HepG2 (cell line): ENCODE data around the gene LRRC3. TPM values are rescaled to one million over a fixed set of nuclear protein-coding genes. Genes with fewer than 3 reads are reported as not detected.

Source experiments
- AGO2 ChIP-seq: fragments of 200-400 bp; formaldehyde crosslinking; optimal IDR thresholded peaks from 2 replicates; pipeline ENCODE3; 2017; ENCODE audit warnings: mild to moderate bottlenecking, low read depth, low read length, moderate library complexity
- KLF13 ChIP-seq: sonication (generic); formaldehyde crosslinking; IDR thresholded peaks from 2 replicates; pipeline ENCODE4 v1.4.0; 2020; ENCODE audit warnings: mild to moderate bottlenecking, missing genetic modification reagents
- KLF6 ChIP-seq: IDR thresholded peaks from 2 replicates; pipeline ENCODE4 v1.8.0; 2016; ENCODE audit warnings: missing biosample characterization, missing genetic modification reagents
- NFATC3 ChIP-seq: sonication (generic); formaldehyde crosslinking; IDR thresholded peaks from 2 replicates; pipeline ENCODE4 v1.5.1; 2020; ENCODE audit warnings: mild to moderate bottlenecking, missing genetic modification reagents
- NR2F6 ChIP-seq, 2 experiments: IDR thresholded peaks; 2 replicates each; pipeline ENCODE4 v1.6.1; 2016; ENCODE audit warnings: antibody characterized with exemption in 1 of 2, mild to moderate bottlenecking in 1 of 2
- PAWR ChIP-seq: sonication (generic); formaldehyde crosslinking; IDR thresholded peaks from 2 replicates; pipeline ENCODE4 v1.4.0; 2020; ENCODE audit warnings: missing genetic modification reagents, mild to moderate bottlenecking, borderline replicate concordance
- RARA ChIP-seq: IDR thresholded peaks from 2 replicates; pipeline ENCODE4 v1.6.1; 2016; ENCODE audit warnings: missing genetic modification reagents, missing compliant biosample characterization
- SCMH1 ChIP-seq: sonication (generic); formaldehyde crosslinking; IDR thresholded peaks from 2 replicates; pipeline ENCODE4 v1.9.0; 2021; ENCODE audit warnings: missing genetic modification reagents, mild to moderate bottlenecking, borderline replicate concordance
- SNAPC5 ChIP-seq: sonication (generic); formaldehyde crosslinking; IDR thresholded peaks from 2 replicates; pipeline ENCODE4 v1.8.1; 2023; ENCODE audit warnings: mild to moderate bottlenecking, missing genetic modification reagents, borderline replicate concordance
- ZFP36 ChIP-seq: fragments of 150-350 bp; IDR thresholded peaks from 2 replicates; pipeline ENCODE4 v1.6.1; 2018; ENCODE audit warnings: borderline replicate concordance, low read length, low read depth; ENCODE audit not compliant: partially characterized antibody
- ZFP82 ChIP-seq: sonication (generic); formaldehyde crosslinking; IDR thresholded peaks from 2 replicates; pipeline ENCODE4 v1.5.1; 2020; ENCODE audit warnings: mild to moderate bottlenecking, missing genetic modification reagents, borderline replicate concordance
- ZNF18 ChIP-seq: sonication (generic); formaldehyde crosslinking; IDR thresholded peaks from 2 replicates; pipeline ENCODE4 v1.8.0; 2022; ENCODE audit warnings: mild to moderate bottlenecking, missing genetic modification reagents; ENCODE audit not compliant: insufficient replicate concordance
- ZNF260 ChIP-seq: sonication (generic); formaldehyde crosslinking; IDR thresholded peaks from 2 replicates; pipeline ENCODE4 v1.4.0; 2020; ENCODE audit warnings: missing genetic modification reagents, low read depth, mild to moderate bottlenecking, borderline replicate concordance
- ZNF280D ChIP-seq: sonication (generic); formaldehyde crosslinking; IDR thresholded peaks from 2 replicates; pipeline ENCODE4 v1.5.1; 2020; ENCODE audit warnings: mild to moderate bottlenecking, missing genetic modification reagents
- ZNF616 ChIP-seq: sonication (generic); formaldehyde crosslinking; IDR thresholded peaks from 2 replicates; pipeline ENCODE4 v1.5.0; 2020; ENCODE audit warnings: low read depth, mild to moderate bottlenecking, missing genetic modification reagents
- ZNF687 ChIP-seq: sonication (generic); formaldehyde crosslinking; IDR thresholded peaks from 2 replicates; pipeline ENCODE4 v1.5.1; 2020; ENCODE audit warnings: mild to moderate bottlenecking, missing genetic modification reagents, moderate library complexity
- ZSCAN21 ChIP-seq: sonication (generic); formaldehyde crosslinking; IDR thresholded peaks from 2 replicates; pipeline ENCODE4 v1.8.0; 2022; ENCODE audit warnings: mild to moderate bottlenecking, missing genetic modification reagents, moderate library complexity, borderline replicate concordance
- ZSCAN25 ChIP-seq: sonication (generic); formaldehyde crosslinking; IDR thresholded peaks from 2 replicates; pipeline ENCODE4 v1.8.0; 2022; ENCODE audit warnings: mild to moderate bottlenecking, missing genetic modification reagents
- polyA plus RNA-seq, 8 experiments: library from polyadenylated mRNA; depleted of rRNA in 3 of 8; stranded (reverse) in 7 of 8; unstranded in 1 of 8; fragments of >200 nt; fragmentation: Illumina TruSeq in 4 of 8; extraction: Trizol in 4 of 8; gene quantifications; 2 replicates each; pipeline versions ENCODE4 v1.2.1 to v1.2.3, GENCODE V29; 2011 to 2016; ENCODE audit warnings: low read depth in 4 of 8, missing spikeins in 1 of 8, mixed read lengths in 1 of 8; ENCODE audit not compliant: insufficient read depth in 1 of 8
- total RNA-seq, 5 experiments: library from RNA; depleted of rRNA; stranded (reverse); fragments of >200 nt; fragmentation: Illumina TruSeq; extraction: Trizol; gene quantifications; 2 replicates each; pipeline ENCODE4 v1.2.3, GENCODE V29; 2016; ENCODE audit warnings: low read depth in 1 of 5

The LRRC3 gene
- total and polyA plus RNA-seq, 2 of the 13 experiments (the other 11 are each of a cell fraction or from before 2014, with no cell fraction given), result 4.8 to 16.5 TPM

- TF ChIP-seq ZNF687 (CRISPR knock-in tag) (no peak), ZSCAN21 (CRISPR knock-in tag) (no peak), AGO2 (no peak), ZFP82 (no peak), ZNF260 (CRISPR knock-in tag) (no peak), NR2F6 (IDR thresholded peaks at IDR 0.05) (no peak), NR2F6 (CRISPR knock-in tag; IDR thresholded peaks at IDR 0.05) (no peak), SNAPC5 (CRISPR knock-in tag) (no peak), ZNF616 (CRISPR knock-in tag) (no peak), KLF13 (no peak; the same call in 1 of the 2 replicates), PAWR (CRISPR knock-in tag) (no peak), ZSCAN25 (no peak), KLF6 (CRISPR knock-in tag) (no peak), ZNF280D (CRISPR knock-in tag) (no peak), NFATC3 (CRISPR knock-in tag) (no peak), ZFP36 (no peak), ZNF18 (CRISPR knock-in tag) (peak; percentile 34), RARA (CRISPR knock-in tag) (peak; percentile 62; the same call in 1 of the 2 replicates), SCMH1 (CRISPR knock-in tag) (no peak)
Measured at GRCh38 chr21:44505673-44506278, 50.5 kb downstream of the LRRC3 start (continued).
